Natural killer cell treated with Interleukin-12 subunit alpha and Interleukin-12 subunit beta and Interleukin-15 and Interleukin-18, amount 100 ng/mL, for 72 hours (primary cell): ENCODE measurements around the gene VIPAS39. TPM values are rescaled to one million over a fixed set of nuclear protein-coding genes. Genes with fewer than 3 reads are reported as not detected.

Experiments used
- ATAC-seq, 2 donors: fragments of 150-1000 bp; cut with Tn5 transposase in 1 of 2; sonication (Bioruptor Pico), chemical (Tn5 transposase) in 1 of 2; 2 replicates each; pipeline ENCODE4 v1.10.0; 2021
- DNase-seq: peaks from one replicate; pipeline ENCODE4 v3.0.0; 2022; ENCODE audit warnings: low spot score
- H3K27ac Mint-ChIP-seq, 2 donors: 1 replicate in 1 of 2; 2 replicates in 1 of 2; pipeline ENCODE4 v1.8.0; 2022; ENCODE audit warnings: mixed read lengths in 2 of 2, mild to moderate bottlenecking in 1 of 2, moderate library complexity in 1 of 2
- H3K27me3 Mint-ChIP-seq, 2 donors: 1 replicate in 1 of 2; 2 replicates in 1 of 2; pipeline ENCODE4 v1.8.0; 2022; ENCODE audit warnings: mixed read lengths in 2 of 2
- H3K36me3 Mint-ChIP-seq: one replicate; pipeline ENCODE4 v1.8.0; 2022; ENCODE audit warnings: mixed read lengths
- H3K4me1 Mint-ChIP-seq, 2 donors: 1 replicate in 1 of 2; 2 replicates in 1 of 2; pipeline ENCODE4 v1.8.0; 2022; ENCODE audit warnings: low read depth in 2 of 2, mixed read lengths in 2 of 2, mild to moderate bottlenecking in 1 of 2
- H3K4me3 Mint-ChIP-seq: one replicate; pipeline ENCODE4 v1.8.0; 2022; ENCODE audit warnings: mixed read lengths
- H3K9me3 Mint-ChIP-seq: 2 replicates; pipeline ENCODE4 v1.8.0; 2022; ENCODE audit warnings: mixed read lengths
- total RNA-seq, 2 donors: library from RNA; stranded (reverse); gene quantifications; one replicate each; pipeline ENCODE4 v1.2.3, GENCODE V29; 2022

The VIPAS39 gene
- total RNA-seq = 10 to 100 TPM; 19.0 to 22.0 TPM

DNA sequence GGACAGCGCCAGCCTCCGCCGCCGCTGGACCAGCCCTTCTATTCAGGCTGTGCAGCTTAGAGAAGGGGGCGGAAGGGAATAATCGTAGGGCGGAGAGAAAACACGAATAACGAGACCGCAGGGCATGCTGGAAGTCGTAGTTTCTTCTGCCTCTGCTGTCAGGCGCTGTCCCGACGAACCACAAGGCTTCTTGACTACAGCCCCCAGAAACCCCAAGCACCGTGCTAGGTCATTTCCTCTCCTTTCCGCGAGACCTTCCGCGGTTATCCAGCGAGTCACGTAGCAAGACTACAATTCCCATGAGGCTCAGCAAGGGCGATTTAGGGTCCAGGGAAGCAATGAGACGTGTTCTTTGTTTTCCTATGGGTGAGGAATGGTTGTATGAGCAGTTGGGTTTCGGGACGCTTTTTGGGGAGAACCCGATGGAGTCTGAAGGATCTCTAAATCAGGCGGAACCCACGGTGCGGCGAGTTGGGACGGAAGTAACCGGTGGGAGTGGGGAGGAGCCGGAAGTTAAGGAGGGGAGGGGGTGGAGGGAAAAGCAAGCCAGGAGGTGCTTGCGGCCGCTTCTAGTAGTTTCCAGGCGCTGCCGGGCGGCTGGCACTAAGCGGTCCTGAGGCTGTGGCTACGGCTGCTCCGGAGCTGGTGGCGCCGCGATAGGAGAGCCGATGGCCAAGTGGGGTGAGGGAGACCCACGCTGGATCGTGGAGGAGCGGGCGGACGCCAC, at the start of gene VIPAS39, which contains the start of gene AHSA1:
TSS of gene VIPAS39 (minus strand) at position 80 of the 727 bp plus-strand sequence. CDS start 3,499 bp downstream, outside the sequence.
TSS of gene AHSA1 (plus strand) at position 572 of the 727 bp plus-strand sequence. CDS start at position 669, 97 bp downstream.
- H3K36me3 Mint-ChIP-seq = peaks cover 42% of the 10 kb centered on the region
- no peaks in the 10 kb centered on the region for H3K9me3 Mint-ChIP-seq
- peak within 1 kb of the TSS; percentile 100 for H3K4me3 Mint-ChIP-seq
- ATAC-seq (peak; percentile 98), DNase-seq (peak; percentile 97)
- peak within 1 kb of the TSS; percentile 98 for H3K27ac Mint-ChIP-seq
- no peaks in the 10 kb centered on the region for H3K27me3 Mint-ChIP-seq
- H3K4me1 Mint-ChIP-seq = peaks cover 33 to 41% of the 10 kb centered on the region in 2 donors

DNA sequence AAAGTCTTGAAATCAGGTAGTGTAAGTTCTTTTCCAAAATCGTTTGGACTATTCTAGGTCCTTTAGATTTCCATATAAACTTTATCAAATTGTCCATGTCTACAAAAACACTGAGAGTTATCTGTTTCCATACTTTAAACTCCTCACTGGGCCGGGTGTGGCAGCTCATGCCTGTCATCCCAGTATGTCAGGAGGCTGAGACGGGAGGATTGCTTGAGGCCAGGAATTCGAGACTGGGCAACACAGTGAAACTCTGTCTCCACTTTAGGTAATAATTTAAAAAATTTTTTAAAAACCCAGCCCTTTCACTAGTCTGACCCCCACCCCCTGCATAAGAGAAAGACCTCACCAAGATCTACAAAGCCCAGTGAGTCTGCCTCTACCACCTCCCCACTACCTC, 47.6 kb upstream of the VIPAS39 start:
- Mint-ChIP-seq H3K27me3 (peaks cover 2 to 7% of the 10 kb centered on the region in 2 donors), H3K4me1 (peaks cover 0 to 2% of the 10 kb centered on the region in 2 donors), H3K4me3 (no peak overlapping the region), H3K36me3 (peaks cover 14% of the 10 kb centered on the region), H3K9me3 (peaks cover 3% of the 10 kb centered on the region), H3K27ac (peak overlapping the region in 1 of 2 donors; percentile 60)
- DNase-seq = no peak
- no peak for ATAC-seq

DNA sequence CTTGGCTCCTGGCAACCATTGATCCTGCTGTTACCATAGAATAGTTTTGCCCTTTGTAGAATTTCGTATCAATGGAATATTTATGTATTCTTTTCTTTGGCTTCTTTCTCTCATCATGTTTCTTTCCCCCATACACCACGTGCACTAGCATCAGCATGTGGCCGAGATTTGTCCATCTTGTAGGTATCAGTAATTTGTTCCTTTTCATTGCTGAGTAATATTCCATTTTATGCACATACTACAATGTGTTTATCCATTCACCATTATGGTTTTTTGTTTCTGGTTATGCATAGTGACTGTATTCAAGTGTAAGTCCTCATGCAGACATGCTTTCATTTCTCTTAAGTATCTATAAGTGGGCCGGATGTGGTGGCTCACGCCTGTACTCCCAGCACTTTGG, 45.7 kb upstream of the VIPAS39 start:
- Mint-ChIP-seq H3K36me3 (peaks cover 11% of the 10 kb centered on the region), H3K9me3 (peaks cover 3% of the 10 kb centered on the region), H3K27ac (no peak overlapping the region), H3K4me3 (no peak overlapping the region), H3K27me3 (peaks cover 2 to 13% of the 10 kb centered on the region in 2 donors), H3K4me1 (peaks cover 0 to 5% of the 10 kb centered on the region in 2 donors)
- ATAC-seq (no peak), DNase-seq (no peak)

DNA sequence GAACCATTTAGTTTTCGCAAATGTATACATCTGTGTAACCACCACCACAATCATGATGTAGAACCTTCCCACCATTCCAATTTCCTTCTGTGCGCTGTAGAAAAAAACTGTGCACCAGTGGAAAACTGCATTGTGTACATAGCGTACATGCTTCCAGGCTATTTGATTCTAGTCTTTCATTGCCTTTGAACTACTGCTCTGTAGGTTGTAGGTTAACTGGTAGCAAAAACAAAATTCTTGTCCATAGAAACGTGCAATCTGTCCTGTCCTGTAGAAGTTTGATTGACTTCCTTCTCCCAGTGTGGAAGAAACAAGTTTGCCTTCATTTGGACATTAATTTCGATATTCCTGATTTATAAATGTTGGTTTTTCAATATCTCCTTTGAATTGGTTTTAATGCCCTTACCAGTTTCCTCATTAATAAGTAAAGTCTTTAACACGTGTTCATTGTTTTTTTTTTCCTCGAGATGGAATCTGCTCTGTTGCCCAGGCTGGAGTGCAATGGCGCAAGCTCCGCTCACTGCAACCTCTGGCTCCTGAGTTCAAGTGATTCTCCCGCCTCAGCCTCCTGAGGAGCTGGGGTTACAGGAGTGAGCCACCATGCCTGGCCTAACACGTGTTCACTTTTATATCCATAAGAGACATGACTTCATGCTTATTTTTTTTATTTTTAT, 44.8 kb upstream of the VIPAS39 start:
- no peak overlapping the region for H3K4me3 Mint-ChIP-seq
- ATAC-seq = no peak
- H3K4me1 Mint-ChIP-seq = peaks cover 0 to 9% of the 10 kb centered on the region in 2 donors
- peaks cover 6 to 13% of the 10 kb centered on the region in 2 donors for H3K27me3 Mint-ChIP-seq
- peaks cover 10% of the 10 kb centered on the region for H3K36me3 Mint-ChIP-seq
- H3K9me3 Mint-ChIP-seq = peaks cover 3% of the 10 kb centered on the region
- no peak for DNase-seq
- no peak overlapping the region for H3K27ac Mint-ChIP-seq

DNA sequence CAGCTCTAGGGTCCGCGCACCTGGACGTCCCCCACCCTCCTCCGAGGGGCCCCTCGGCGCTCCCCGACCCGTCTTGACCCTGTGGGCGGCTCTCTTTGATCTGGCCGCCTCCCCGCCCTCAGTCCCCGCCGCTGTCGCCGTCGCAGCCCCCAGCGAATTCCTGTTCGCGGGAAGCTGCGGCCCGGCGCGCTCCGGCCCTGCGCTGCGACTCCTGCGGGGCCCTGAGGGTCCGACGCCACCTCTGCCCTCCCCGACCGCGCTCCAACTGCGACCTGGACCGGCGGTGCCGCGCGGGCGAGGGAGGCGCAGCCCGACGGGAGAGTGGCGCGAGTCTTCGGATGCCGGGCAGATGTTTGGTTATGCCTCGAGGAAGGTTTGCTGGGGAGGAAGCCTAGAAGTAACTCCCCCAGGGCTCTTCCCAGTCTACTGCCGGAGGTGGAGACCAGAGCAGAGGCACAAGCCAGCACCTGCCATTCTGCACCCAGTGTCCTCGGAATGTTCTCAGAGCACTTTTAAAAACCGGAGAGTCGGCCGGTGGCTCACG, 41.7 kb upstream of the VIPAS39 start:
- Mint-ChIP-seq H3K36me3 (peaks cover 5% of the 10 kb centered on the region), H3K4me1 (peaks cover 0 to 9% of the 10 kb centered on the region in 2 donors), H3K27ac (no peak overlapping the region), H3K4me3 (peak overlapping the region; percentile 48), H3K9me3 (peaks cover 3% of the 10 kb centered on the region), H3K27me3 (peaks cover 10 to 13% of the 10 kb centered on the region in 2 donors)
- ATAC-seq (peak in 1 of 2 donors; percentile 24), DNase-seq (no peak)

DNA sequence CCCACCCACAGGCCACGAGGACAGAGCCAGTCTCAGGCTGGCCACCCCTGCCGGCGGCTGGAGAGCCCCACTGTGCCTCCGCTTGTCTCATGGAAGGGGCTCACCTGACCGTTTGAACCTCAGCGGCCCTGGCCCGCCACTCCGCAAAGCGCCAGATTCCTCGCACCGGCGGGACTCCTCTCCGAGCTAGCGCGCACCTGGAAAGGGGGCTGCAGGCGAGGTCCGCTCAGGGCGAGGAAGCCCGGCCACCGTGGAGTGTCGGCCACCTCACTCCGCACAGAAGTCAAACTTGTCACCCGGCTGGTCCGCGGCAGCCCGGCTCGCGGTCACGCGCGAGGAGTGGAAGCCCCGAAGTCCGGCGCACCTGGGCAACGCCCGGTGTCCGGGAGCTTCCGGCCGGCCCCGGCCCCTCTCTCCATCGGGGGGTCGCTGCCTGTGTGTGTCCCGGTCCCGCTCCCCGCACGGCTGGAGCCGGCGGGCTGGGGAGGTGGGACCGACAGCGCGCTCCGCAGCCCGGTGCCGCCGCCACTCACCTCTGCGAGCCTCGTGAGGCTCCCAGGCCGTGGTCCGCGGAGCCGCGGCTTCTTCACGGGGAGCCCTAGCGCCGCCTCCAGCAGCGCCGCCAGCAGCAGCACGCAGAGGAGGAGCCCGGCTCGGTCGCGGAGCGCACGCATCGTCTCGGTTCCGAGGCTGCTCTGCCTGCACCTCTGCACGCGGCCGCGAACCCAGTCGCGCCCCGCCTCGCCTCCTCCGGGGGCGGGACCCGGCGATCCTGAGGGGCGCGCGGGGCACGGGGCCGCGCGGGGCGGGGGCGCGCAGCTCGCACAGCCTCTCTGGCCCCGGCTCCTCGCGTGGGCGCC, 40.9 kb upstream of the VIPAS39 start, which contains the start of gene ISM2:
TSS of gene ISM2 (minus strand) at position 697 of the 860 bp plus-strand sequence. CDS start at position 674, 23 bp downstream.
- H3K4me3 Mint-ChIP-seq = peak within 1 kb of the TSS; percentile 57
- H3K27ac Mint-ChIP-seq = no peak within 1 kb of the TSS
- ATAC-seq = peak; percentile 86 to 90
- peaks cover 0 to 9% of the 10 kb centered on the region in 2 donors for H3K4me1 Mint-ChIP-seq
- peaks cover 5% of the 10 kb centered on the region for H3K36me3 Mint-ChIP-seq
- H3K27me3 Mint-ChIP-seq = peaks cover 10 to 13% of the 10 kb centered on the region in 2 donors
- DNase-seq = no peak
- peaks cover 3% of the 10 kb centered on the region for H3K9me3 Mint-ChIP-seq

DNA sequence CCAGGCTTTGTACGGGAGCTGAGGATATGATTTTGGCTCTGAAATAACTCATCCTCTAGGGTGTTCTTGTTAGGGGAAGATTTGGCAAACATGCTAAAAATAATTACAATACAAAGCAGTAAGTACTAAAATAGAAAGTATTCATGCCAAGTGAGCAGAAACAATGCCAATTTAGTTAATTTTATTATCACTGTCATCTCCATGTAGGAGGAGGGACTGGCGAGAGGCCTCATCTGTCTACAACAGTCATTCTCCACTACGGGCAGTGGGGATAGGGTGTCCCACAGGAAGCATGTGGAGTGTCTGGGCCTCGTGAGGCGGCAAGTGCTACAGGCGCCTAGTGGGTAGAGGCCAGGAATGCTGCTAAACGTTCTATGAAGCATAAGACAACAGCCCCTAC, 37.9 kb upstream of the VIPAS39 start:
- no peak for ATAC-seq
- peaks cover 0 to 7% of the 10 kb centered on the region in 2 donors for H3K4me1 Mint-ChIP-seq
- H3K4me3 Mint-ChIP-seq = no peak overlapping the region
- H3K27me3 Mint-ChIP-seq = peaks cover 8 to 9% of the 10 kb centered on the region in 2 donors
- H3K36me3 Mint-ChIP-seq = no peaks in the 10 kb centered on the region
- no peaks in the 10 kb centered on the region for H3K9me3 Mint-ChIP-seq
- no peak for DNase-seq
- H3K27ac Mint-ChIP-seq = no peak overlapping the region

DNA sequence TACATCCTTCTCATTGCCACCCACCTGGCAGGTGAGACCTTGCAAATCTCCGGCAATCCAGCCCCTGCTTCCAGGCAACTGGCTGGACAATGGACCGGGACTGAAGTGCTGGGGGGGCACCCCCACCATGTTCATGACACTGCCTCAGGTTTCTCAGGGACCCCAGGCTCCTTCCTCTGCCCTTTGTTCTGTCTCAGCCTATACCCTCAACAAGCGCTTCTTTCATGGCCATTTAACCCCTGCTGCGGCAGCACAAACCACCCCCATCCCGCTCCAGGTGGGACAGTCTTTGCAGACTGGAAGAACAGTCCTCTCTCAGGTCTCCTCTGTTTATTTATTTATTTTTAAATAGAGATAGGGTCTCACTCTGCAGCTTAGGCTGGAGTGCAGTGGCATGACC, 33.7 kb upstream of the VIPAS39 start:
- Mint-ChIP-seq H3K27ac (no peak overlapping the region), H3K36me3 (no peaks in the 10 kb centered on the region), H3K4me3 (no peak overlapping the region), H3K27me3 (peaks cover 0 to 3% of the 10 kb centered on the region in 2 donors), H3K4me1 (no peaks in the 10 kb centered on the region), H3K9me3 (no peaks in the 10 kb centered on the region)
- DNase-seq (no peak), ATAC-seq (no peak)

DNA sequence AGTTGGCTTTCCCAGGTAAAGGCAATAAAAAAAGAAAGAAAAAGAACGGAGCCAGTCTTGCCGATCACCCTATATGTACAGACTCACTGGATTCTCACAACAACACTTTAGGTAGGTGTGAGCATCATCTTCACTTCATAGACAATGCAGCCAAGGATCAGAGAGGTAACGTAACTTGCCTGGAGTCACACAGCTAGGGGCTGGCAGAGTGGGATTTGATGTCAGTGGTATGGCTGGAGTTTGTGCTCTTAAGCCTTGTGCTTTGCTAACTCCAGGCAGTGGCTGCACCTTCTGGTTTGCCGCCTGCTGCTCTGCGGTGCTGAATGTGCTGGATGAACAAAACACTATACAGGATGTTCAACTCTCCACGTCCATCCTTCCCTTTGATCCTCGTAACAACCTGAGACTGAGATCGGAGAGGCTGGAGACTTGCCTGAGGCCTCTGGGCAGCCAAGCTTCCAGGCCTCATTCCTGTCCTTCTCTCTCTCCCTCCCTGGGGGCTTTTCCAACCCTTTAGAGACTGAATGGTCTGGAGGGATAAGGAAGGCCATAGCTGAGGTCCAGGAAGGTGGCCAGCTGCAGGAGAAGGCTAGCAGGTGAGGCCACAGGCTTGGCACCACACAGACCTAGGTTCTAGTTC, 33.1 kb upstream of the VIPAS39 start:
- no peak for ATAC-seq
- Mint-ChIP-seq H3K4me3 (no peak overlapping the region), H3K27me3 (no peaks in the 10 kb centered on the region), H3K4me1 (no peaks in the 10 kb centered on the region), H3K9me3 (no peaks in the 10 kb centered on the region), H3K27ac (no peak overlapping the region), H3K36me3 (no peaks in the 10 kb centered on the region)
- DNase-seq = no peak

DNA sequence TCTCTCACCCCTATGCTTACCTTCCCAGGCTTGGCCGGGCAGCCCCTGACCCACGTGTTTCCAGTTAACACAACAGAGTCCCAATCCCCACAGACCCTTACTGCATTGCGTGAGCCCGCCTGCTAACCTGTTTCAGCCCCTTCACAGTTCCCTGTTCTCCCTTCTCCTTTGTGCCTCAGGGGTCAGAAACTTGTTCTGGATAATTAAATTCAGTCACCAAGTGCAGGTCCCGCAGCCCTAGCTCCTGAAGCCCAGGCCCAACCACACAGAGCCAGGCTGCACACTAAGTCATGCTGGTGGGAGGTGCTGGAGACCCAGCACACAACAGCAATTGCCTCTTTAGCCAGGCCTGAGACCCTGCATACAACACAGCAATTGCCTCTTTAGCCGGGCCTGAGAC, 31.6 kb upstream of the VIPAS39 start:
- Mint-ChIP-seq H3K9me3 (no peaks in the 10 kb centered on the region), H3K27me3 (no peaks in the 10 kb centered on the region), H3K4me3 (no peak overlapping the region), H3K27ac (no peak overlapping the region), H3K36me3 (no peaks in the 10 kb centered on the region), H3K4me1 (no peaks in the 10 kb centered on the region)
- DNase-seq (no peak), ATAC-seq (no peak)

DNA sequence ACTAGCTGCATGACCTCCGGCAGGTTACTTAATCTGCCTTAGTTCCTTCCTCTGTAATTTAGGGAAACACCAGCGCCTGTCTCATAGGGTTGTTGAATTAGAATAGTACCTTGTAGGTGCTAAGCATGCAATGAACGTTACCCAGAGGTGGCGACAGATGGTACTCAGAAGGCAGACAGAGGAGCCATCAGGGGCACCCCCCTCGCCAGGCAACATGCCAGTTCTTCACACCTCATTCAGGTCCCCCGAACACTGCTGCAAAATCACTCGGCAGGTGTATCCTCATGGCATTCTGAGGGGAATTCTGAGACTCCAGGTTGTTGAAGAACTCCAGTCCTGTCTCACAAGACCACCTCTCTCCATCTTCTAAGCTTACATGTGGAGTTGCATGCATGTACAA, 31.2 kb upstream of the VIPAS39 start:
- no peaks in the 10 kb centered on the region for H3K36me3 Mint-ChIP-seq
- no peaks in the 10 kb centered on the region for H3K27me3 Mint-ChIP-seq
- no peak overlapping the region for H3K27ac Mint-ChIP-seq

DNA sequence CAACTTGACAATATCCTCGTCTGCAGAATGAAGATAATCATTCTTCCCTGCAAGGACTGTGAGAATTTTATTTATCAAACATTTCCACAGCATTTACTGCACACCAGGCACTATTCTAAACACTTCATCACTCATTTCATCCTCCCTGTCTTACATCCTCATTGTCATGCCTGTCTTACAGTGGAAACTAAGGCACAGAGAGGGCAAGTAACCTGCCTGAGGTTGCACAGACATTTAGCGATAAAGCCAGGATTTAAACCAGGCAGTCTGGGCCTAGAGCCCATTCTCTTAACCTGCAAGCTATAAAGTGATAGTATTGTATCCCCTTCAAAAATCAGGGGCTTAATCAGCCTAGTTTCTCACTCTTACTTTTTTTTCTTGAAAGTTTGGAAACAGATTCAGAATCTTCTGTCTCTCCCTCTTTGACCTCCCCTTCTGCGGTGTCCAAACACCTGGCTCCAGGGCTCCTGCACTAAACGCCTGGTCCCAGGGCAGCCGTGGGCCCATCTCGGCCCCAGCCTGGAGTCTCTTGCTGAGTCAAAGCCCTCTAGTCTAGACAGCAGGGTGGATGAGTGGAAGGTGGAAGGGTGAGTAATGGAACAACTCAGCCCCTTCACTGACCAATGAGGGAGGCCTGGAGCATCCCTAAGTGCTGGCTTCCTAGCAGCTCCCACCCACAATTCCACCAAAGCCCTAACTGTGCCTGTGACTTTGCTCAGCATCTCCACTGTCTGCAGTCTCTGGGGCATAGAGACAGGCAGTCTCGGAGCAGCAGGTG, 28.7 kb upstream of the VIPAS39 start:
- no peaks in the 10 kb centered on the region for H3K4me1 Mint-ChIP-seq
- no peak overlapping the region for H3K27ac Mint-ChIP-seq
- no peak for ATAC-seq

More for the DNA sequence above, 31.2 kb upstream of the VIPAS39 start:
- Mint-ChIP-seq H3K9me3 (no peaks in the 10 kb centered on the region), H3K4me1 (no peaks in the 10 kb centered on the region), H3K4me3 (no peak overlapping the region)
- DNase-seq = no peak
- no peak for ATAC-seq

More for the DNA sequence above, 28.7 kb upstream of the VIPAS39 start:
- no peaks in the 10 kb centered on the region for H3K9me3 Mint-ChIP-seq
- no peak for DNase-seq
- H3K4me3 Mint-ChIP-seq = no peak overlapping the region
- no peaks in the 10 kb centered on the region for H3K27me3 Mint-ChIP-seq
- no peaks in the 10 kb centered on the region for H3K36me3 Mint-ChIP-seq
